OCI-M2 (cell line): ENCODE measurements around the gene TSPAN31.
"Not testable (repeated sequence)": the region's sequence is repeated elsewhere in the genome, so short reads cannot be mapped to it uniquely, and the experiment has no call there.

Experiments used
- DNase-seq: peaks from one replicate; lab custom pipeline; 2025; ENCODE audit not compliant: unreplicated experiment; lab: John Stamatoyannopoulos, UW

TSPAN31 gene, protein sequence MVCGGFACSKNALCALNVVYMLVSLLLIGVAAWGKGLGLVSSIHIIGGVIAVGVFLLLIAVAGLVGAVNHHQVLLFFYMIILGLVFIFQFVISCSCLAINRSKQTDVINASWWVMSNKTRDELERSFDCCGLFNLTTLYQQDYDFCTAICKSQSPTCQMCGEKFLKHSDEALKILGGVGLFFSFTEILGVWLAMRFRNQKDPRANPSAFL

DNA sequence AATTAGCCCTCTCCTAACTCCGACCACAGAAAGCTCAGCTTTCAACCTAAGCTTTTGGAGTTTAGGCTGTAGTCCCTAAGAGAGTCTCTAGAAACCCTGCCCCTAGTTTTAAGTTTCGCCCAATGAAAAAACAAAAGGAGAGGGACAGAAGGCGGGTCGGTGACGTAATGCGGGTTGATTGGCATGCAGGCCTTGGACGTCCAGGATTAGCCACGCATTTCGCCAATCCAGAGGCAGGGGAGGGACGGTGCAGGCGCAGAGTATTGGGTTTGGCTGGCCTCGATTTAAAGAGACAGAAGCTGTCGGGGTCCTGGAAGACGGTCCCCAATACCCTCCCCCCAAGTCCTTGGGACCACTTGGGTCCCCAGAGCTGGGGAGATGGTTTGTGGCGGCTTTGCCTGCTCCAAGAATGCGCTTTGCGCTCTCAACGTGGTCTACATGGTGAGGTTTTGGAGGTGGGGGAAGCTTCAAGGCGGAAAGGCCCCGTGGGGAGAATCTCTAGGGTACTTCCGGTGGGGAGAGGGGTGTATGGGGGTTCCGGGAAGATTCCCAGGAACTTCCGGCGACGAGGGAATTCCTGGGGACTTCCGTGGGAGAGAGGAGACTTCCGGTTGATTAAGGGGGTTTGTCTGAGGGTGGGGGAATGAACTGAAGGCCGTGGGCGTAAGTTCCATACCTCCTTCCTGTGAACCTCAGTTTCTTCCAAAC is at the start of gene TSPAN31:
Gene TSPAN31, plus strand, starts transcription at position 263 of the 708 bp plus-strand sequence. Its CDS starts 116 bp downstream, at position 379.
- DNase-seq = peak; percentile 67

DNA sequence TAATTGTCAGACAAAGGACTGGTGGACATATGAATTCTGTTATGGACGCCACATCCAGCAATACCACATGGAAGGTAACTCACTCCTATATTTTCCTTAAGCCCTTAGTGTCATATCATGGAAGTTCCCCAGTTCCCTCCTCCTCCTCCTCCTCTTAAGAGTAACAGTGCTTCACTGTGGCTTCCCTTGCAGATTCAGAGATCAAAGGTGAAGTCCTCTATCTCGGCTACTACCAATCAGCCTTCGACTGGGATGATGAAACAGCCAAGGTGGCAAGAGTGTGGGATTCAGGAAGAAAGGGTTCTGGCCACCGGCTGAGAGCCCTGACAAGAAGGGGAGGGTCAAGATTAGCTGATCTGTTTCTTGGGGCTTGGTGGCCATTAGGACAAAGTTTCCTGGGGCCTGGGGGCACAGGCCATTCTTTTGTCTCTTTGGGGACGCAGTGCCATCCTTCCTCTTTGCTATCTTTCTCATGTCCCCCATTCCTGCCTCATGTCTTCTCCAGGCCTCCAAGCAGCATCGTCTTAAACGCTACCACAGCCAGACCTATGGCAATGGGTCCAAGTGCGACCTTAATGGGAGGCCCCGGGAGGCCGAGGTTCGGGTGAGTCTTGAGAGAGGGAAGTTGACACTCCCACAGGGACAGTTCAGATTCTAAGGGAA is 48.9 kb upstream of the TSPAN31 start:
- no peak for DNase-seq

DNA sequence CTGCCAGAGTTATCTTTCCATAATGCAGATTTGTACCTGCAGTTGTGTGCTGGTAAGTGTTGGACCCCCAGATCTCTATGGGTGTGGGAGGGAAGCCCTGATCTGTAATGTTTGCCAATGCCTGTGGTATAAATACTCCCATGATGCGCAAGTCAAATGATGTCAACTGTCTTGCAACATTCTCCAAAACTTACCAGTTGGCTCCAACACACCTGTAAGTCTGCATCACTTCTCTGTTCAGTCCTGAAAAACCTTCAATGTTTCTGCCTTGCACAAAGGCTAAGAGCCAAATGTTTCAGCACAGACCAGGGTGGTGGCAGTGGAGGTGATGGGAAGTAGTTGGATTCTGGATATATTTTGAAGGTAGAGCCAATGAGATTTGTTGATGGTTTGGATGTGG is 47.8 kb upstream of the TSPAN31 start:
- DNase-seq = no peak

DNA sequence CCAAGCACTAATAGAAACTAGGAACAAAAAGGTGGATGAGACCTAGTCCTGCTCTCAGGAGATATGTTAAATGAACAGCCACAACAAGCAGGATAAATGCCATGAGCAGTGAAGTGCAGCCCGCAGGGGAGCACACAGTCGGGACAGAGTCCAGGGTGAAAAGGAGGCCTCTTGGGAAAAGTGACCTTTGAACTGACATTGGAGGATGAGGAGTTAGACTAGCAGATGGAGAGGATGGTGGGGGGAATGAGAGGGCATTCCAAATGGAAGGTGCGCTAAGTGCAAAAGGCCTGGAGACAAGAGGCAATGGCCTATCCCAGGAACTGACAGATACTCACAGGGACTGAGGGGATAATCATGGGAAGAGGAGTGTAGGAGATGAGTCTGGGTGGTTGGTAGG is 46.4 kb upstream of the TSPAN31 start:
- no peak for DNase-seq

DNA sequence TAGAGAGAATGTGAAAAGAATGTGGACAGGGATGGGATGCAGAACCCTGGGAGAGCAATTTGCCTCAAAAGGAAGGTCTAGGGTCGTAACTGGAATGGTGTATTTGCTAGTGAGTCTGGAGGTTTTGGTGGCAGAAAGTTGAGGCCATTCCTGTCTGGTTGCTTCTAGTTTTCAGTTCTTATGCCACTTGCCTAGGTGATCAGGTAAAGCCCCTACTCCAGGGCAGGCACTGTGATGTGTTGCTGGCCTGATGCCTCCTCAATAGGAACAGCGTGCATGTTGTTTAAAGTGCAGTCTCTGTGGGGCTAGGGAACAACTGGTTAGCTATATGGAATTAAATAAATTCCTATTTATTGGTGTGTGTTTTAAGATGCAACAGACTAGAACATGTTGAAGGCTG is 44.5 kb upstream of the TSPAN31 start:
- no peak for DNase-seq

DNA sequence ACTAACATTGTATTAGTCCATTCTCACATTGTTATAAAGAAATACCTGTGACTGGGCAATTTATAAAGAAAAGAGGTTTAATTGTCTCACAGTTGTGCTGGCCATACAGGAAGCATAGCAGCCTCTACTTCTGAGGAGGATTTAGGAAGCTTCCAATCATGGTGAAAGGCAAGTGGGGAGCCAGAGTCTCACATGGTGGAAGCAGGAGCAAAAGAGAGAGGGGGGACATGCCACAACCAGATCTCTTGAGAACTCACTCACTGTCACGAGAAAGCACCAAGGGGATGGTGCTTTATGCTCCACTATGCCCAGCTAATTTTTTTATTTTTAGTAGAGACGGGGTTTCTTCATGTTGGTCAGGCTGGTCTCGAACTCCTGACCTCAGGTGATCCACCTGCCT is 37.6 kb upstream of the TSPAN31 start:
- no peak for DNase-seq

DNA sequence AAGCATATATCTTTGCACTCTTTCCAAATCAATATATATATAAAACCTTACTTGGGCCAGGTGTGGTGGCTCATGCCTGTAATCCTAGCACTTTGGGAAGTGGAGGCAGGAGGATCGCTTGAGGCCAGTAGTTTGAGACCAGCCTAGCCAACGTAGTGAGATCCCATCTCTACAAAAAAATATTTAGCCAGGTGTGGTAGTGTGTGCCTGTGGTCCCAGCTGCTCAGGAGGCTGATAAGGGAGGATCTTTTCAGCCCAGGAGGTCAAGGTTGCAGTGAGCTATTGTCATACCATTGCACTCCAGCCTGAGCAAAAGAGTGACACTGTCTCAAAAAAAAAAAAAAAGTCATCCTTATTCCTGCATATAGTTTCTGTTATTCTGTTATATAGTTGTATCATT is 36.5 kb upstream of the TSPAN31 start:
- no peak for DNase-seq

DNA sequence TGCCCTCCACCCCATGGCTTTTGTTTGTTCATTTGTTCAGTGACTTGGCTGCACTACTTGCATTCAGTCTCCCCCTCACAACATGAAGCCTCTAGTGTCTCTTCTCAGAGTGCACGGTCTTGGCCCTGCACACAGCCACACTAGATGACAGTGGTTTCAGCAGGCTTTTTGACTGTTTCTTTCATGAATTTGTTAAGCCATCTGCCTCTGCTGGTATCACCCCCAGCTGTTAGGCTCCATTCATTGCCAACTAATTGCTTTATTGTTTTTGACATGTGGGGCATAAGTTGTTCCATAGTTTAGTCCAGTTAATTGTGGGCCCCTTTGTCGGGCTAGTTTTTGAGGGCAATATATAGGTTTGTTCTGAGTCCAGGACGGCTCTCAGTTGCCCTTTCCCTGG is 32.1 kb upstream of the TSPAN31 start:
- no peak for DNase-seq

DNA sequence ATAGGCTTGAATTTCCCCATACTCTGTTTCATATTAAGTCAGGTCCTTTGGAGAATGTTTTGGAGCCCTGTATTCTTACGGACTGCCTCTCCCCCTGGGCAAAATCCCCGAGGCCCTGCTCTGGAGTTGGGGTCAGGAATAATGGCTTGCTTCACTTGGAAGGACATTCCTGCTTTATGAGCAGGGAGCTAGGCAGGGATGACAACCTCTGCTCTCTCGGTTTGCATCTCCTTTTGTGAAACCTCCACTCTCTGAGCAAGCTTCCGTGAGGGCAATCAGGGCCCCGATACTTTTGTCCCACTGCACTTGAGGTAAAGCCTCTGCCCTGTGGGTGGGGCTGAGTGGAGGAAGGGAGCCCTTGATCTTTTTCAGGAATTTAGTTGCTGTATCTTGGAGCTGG is 31.6 kb upstream of the TSPAN31 start:
- no peak for DNase-seq

DNA sequence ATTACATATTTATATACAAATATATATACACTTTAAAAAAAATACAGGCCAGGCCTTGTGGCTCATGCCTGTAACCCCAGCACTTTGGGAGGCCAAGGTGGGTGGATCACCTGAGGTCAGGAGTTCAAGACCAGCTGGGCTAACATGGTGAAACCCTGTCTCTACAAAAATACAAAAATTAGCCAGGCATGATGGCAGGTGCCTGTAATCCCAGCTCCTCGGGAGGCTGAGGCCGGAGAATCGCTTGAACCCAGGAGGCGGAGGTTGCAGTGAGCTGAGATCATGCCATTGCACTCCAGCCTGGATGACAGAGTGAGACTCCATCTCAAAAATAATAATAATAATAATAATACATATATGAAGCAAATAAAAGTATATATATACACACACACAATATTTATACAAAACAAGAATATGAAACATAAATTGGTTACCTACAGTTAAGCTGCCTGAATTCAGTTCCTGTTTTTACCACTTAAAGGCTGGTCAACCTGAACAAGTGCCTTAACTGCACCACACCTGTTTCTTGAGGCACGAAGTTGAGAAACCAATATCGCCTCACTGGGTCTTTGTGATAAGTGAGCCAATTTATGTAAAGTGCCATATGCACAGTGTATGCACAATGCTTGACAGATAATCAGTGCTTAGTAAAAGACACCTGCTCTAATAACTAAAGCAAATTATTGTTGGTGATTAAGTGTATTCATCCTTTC is 29.6 kb upstream of the TSPAN31 start:
- not testable (repeated sequence) for DNase-seq

DNA sequence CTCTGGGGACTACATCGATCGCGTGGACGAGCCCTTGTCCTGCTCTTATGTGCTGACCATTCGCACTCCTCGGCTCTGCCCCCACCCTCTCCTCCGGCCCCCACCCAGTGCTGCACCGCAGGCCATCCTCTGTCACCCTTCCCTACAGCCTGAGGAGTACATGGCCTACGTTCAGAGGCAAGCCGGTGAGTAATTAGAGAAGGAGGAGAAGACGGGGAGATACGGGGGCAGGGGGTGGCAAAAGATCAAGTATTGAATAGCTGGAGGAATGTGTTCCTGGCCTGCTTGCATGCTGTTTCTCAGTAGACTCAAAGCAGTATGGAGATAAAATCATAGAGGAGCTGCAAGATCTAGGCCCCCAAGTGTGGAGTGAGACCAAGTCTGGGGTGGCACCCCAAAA is 29.1 kb upstream of the TSPAN31 start:
- DNase-seq = no peak

DNA sequence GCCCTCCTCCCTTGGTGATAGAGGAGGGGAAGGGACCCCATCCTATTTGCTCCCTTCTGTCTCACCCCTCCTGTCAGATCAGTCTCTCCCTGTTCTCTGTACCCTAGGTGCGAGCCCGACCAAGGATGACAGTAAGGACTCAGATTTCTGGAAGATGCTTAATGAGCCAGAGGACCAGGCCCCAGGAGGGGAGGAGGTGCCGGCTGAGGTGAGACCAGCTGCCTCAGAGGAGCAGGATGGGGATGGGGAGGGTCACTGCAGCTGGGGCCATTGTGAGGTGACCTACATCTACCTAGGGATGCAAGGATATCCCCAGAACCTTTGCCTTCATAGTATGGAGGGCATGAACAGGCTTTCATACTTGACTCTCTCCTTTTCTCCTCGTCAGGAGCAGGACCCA is 28.5 kb upstream of the TSPAN31 start:
- DNase-seq = no peak

DNA sequence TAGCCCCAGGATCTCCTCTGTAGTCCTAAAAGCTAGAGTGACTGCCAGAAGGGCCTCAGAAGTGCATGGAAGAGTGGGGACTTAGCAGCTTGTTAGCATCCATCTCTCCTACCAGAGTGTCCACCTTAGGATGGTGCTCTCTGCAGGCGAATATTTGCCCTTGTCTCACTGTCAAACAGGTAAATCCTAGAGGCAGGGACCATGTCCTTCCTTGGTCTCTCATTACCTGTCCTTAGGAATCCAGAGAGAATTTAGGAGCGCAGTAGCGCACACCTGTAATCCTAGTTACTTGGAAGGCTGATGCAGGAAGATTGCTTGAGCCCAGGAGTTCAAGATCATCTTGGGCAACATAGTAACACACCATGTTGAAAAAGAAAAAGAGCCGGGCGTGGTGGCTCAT is 27.7 kb upstream of the TSPAN31 start:
- no peak for DNase-seq

DNA sequence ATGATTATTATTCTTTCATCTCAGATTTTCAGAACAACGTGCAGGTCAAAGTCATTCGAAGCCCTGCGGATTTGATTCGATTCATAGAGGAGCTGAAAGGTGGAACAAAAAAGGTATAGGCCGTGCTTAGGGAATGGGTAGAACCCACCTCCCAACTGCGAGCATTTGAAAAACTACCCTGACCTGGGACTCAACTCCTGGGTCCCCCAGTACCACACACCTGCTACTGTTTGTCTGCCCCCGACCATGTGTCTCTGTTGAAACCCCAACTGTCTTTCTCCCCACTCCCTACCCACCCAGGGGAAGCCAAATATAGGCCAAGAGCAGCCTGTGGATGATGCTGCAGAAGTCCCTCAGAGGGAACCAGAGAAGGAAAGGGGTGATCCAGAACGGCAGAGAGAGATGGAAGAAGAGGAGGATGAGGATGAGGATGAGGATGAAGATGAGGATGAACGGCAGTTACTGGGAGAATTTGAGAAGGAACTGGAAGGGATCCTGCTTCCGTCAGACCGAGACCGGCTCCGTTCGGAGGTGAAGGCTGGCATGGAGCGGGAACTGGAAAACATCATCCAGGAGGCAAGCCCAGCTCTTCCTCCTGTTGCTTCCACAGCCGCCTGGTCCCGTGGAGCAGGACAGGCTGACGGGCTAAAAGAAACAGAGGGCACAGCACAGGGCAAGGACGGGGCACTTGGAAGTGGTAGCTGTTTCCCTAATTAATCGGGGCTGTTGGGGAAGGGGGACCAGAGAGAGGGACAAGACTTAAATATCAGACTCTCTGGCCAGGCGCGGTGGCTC is 26.8 kb upstream of the TSPAN31 start:
- no peak for DNase-seq

DNA sequence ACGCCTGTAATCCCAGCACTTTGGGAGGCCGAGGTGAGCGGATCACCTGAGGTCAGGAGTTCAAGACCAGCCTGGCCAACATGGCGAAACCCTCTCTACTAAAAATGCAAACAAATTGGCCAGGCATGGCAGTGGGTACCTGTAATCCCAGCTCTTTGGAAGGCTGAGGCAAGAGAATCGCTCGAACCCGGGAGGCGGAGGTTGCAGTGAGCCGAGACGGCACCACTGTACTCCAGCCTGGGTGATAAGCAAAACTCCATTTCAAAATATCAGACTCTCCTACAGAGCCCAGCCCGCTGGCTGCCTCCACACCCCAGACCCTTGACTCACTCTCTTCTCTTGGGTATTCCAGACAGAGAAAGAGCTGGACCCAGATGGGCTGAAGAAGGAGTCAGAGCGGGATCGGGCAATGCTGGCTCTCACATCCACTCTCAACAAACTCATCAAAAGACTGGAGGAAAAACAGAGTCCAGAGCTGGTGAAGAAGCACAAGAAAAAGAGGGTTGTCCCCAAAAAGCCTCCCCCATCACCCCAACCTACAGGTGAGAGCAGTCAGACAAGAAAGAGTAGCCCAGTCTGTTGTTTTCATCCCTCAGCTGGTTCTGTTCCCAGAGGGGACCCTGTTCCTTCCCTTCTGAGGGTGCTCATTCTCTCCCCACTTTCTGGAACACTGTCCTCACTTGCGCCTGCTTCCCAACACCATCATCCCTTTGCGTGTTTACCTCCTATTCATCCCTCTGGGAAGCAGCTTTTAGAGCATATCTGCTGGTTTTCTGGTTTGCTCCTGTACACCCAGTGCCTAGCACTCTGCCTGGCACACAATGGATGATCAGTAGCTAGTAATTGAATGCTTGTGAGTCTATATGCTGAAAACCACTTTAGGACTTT is 26.0 kb upstream of the TSPAN31 start:
- no peak for DNase-seq

DNA sequence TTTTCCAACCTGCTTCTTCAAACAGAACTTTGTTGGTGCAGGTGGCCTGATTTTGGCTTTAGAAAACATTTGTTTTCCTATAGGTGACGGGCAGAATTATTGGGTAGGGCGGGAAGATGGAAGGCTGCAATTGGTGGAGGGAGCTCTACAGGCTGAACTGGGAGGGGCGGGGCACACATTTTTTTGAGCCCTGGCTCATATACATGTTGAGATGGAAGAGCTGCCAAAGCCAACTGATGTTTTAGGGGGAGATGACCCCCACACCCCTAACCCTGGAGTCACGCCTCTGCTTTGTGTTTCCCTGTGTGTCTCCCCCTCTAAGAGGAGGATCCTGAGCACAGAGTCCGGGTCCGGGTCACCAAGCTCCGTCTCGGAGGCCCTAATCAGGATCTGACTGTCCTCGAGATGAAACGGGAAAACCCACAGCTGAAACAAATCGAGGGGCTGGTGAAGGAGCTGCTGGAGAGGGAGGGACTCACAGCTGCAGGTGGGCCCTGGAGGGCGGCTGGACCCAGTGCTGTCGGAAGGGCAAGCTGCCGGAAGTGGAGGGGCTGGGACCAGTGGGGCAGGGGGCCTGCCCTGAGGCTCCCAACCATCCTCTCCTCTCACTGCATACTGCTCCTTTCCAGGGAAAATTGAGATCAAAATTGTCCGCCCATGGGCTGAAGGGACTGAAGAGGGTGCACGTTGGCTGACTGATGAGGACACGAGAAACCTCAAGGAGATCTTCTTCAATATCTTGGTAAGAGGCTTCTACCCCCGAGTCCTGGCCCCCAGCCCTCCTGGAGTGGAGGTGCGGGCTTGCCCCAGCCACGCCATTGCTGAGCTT is 24.8 kb upstream of the TSPAN31 start:
- no peak for DNase-seq

DNA sequence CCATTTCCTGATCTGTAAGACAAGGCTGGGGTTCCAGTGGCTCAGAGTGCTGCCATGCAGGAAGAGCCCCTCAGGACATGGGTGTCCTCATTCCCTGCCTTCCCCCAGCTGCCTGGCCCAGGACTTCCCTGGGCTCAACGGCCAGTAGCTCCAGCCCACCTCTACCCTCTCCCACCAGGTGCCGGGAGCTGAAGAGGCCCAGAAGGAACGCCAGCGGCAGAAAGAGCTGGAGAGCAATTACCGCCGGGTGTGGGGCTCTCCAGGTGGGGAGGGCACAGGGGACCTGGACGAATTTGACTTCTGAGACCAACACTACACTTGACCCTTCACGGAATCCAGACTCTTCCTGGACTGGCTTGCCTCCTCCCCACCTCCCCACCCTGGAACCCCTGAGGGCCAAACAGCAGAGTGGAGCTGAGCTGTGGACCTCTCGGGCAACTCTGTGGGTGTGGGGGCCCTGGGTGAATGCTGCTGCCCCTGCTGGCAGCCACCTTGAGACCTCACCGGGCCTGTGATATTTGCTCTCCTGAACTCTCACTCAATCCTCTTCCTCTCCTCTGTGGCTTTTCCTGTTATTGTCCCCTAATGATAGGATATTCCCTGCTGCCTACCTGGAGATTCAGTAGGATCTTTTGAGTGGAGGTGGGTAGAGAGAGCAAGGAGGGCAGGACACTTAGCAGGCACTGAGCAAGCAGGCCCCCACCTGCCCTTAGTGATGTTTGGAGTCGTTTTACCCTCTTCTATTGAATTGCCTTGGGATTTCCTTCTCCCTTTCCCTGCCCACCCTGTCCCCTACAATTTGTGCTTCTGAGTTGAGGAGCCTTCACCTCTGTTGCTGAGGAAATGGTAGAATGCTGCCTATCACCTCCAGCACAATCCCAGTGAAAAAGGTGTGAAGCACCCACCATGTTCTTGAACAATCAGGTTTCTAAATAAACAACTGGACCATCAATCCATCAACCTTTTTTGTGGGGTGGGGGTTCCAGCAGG is 23.9 kb upstream of the TSPAN31 start:
- no peak for DNase-seq
